ENCODE results near the gene PSMD2.
"Not testable (repeated sequence)": the region's sequence is repeated elsewhere in the genome, so short reads cannot be mapped to it uniquely, and the experiment has no call there.

Gene PSMD2

DNA sequence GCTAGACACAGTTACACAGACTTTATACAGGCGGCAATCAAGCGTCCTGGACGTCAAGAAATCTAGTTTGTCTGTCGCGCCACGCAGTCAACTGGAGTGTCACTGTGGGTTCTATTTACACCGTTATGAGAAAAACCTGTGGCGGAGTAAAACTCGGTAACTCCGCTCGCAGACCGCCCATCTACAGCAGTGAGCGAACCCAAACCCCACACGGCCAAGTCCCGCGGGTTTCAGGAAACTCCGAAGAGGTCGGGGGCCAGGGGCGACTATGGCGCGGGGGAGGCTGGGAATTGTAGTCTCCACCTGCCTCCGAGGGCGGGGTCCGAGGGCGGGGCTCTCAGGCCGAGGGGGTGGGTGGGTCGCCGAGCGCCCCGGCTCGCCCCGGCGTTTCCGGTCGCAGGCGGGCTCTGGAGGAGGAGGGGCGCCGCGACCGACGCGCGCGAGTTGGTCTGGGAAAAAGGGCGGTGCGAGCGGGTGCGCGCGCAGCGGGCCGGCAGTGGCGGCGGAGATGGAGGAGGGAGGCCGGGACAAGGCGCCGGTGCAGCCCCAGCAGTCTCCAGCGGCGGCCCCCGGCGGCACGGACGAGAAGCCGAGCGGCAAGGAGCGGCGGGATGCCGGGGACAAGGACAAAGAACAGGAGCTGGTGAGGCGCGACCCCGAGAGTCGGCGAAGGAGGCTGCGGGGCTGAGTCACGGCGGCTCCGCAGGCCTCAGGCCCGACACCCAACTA is at the start of gene PSMD2:
TSS of gene PSMD2 (plus strand) at position 483 of the 729 bp plus-strand sequence. CDS start at position 509, 26 bp downstream.
- DNase-seq, result peak; percentile 88

DNA sequence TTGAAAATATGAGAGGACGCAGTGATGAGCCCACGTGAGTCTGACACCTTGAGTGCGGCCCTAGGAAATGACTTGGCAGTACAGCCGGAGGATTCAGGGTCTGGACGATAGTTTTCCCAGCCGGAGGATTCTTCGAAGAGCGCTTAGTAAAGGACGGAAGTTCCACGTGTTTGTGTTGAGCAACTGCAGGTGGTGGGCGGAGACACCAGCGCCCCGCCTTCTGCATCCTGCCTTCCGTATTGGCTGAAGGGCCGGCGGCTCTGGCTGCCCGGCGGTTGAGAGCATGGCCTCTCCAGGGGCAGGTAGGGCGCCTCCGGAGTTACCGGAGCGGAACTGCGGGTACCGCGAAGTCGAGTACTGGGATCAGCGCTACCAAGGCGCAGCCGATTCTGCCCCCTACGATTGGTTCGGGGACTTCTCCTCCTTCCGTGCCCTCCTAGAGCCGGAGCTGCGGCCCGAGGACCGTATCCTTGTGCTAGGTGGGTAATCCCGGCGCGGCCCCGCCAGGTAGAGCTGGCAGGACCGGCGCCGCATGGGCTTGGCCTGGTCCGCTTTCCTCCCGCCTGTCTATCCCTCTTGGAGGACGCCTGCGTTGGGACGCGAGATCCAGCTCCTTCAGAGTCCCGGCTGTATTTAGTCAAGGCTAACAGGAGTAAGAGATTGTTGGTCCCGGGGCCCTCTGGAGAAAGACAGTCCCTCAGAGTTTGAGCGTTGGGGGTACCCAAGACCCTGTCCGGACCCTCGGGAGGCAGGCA is 49.5 kb upstream of the PSMD2 start, which contains the start of gene EEF1AKMT4:
TSS of gene EEF1AKMT4 (plus strand) at position 261 of the 755 bp plus-strand sequence. CDS start at position 284, 23 bp downstream.
- DNase-seq, result peak; percentile 95

DNA sequence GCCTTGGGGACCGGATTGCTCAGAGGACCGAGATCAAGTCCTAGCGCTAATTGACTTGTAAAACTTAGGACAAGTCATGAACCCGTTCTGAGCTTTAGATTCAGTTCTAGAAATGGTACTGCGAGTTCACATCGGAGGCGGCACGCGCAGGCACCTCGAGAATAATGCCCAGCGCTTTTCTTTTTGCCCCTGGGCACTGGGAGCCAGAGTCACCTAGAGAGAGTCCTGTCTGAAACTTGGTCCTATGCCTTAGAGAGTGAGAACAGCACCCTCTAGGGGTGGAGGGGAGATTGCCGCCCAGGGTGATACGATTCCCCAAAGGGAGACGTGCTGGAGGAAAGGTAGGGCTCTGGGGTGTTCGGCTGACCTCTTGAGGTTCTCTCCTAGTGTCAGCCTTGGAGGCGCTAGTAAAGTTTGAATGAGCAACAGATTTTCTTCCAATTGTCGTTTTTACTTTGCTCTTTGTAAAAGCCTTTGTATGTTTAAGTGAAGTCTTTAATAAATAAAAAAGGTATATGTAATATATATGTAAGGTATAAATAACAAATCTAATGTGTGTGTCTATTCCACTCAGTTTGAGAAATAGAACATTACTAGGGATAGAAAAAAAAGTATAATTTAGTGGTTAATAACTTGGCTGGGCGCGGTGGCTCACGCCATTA is 48.7 kb upstream of the PSMD2 start:
- peak; percentile 83 for DNase-seq

DNA sequence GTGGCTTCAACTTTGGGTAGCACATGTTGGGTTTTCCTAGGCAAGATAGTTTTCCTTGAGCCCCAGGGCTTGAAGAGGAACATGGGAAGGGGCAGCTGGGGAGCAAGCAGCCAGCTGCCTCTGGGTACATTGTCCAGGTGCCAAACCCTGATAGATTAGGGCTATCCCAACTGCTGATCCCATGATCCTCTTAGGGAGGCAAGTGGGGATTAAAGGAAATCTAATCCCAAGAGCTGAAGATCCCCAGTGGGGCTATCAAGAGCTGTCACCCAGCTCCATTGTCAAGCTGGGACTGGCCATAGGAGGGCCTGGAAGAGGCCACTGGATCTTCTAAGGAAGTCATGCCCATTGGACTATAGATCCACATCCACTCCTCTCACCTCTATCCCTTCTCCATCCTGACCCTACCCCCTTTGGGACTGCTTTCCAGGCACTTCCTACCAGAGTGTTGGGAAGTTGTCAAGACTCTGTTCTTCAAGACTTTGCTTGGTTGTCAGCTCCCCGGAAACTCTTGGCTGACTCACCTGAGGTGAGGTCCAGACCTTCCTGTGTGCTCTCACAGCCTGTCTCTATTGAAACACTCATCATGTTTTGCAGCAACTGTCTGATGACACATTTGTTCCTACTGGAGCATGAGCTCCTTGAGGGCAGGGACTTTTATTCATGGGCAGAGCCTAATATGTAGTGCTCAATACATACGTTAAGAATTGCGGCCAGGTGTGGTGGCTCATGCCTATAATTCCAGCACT is 43.6 kb upstream of the PSMD2 start:
- DNase-seq, result no peak

DNA sequence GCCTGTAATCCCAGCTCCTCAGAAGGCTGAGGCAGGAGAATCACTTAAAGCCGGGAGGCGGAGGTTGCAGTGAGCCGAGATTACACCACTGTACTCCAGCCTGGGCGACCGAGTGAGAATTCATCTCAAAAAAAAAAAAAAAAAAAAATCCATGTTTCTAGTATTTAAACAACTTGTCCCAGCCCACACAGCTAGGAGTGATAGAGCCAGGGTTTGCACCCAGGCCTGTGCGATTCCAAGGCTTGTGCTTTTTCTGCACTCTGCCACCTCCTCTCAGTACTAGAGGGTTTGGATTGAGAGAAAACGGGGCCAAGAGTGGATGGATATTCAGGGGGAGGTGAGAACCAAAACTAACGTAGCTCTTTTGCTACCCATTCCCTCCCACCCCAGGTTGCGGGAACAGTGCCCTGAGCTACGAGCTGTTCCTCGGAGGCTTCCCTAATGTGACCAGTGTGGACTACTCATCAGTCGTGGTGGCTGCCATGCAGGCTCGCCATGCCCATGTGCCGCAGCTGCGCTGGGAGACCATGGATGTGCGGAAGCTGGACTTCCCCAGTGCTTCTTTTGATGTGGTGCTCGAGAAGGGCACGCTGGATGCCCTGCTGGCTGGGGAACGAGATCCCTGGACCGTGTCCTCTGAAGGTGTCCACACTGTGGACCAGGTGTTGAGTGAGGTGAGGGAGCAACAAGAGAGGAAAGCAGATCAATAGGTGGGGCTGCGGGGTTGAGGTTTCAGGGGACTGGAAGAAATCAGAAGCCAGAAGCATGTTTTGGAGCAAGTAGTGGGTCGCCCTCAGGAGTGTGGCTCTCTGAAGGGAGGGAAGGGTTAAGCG is 41.7 kb upstream of the PSMD2 start:
- no peak for DNase-seq

DNA sequence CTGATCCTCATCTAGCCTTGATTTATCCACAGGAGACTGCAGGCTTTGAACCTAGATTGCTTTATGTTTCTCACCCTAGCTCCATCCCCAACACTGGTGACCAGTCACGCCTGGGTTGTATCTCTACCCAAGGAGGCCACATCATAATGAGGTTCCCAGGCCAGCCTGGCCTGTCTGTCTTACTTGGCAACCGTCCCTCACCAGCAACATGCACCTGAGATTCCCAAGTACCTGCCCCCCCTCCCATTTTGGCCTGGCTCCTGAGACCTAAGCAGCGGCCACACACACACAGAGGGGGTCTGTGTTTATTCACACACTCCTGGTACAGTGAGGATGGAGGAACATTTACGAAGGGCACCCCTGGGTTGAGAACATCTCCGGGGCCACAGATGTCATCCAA is 40.1 kb upstream of the PSMD2 start:
- DNase-seq, result no peak

DNA sequence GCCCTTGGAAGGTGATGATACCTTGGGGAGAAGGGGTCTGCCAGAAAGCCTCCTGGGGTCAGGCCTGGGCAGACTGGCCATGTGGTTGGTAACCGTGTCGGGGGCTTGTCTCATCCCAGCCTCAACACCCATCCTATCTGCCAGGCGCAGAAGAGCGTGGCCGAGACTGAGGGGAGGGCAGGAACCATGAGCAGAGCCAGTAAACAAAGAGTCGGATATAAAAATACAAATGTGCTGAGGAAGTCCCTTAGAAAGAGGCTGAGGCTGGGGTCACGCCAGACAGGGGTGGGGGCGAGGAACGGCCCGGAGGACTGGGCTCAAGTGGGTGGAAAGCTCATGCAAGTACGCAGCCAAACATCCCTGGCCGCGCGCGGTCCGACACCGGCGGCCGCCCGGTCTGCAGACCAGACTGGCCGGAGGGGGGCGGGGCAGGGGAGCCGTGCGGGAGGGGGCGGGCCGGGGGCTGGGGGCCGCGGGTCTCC is 39.6 kb upstream of the PSMD2 start:
- DNase-seq, result no peak

DNA sequence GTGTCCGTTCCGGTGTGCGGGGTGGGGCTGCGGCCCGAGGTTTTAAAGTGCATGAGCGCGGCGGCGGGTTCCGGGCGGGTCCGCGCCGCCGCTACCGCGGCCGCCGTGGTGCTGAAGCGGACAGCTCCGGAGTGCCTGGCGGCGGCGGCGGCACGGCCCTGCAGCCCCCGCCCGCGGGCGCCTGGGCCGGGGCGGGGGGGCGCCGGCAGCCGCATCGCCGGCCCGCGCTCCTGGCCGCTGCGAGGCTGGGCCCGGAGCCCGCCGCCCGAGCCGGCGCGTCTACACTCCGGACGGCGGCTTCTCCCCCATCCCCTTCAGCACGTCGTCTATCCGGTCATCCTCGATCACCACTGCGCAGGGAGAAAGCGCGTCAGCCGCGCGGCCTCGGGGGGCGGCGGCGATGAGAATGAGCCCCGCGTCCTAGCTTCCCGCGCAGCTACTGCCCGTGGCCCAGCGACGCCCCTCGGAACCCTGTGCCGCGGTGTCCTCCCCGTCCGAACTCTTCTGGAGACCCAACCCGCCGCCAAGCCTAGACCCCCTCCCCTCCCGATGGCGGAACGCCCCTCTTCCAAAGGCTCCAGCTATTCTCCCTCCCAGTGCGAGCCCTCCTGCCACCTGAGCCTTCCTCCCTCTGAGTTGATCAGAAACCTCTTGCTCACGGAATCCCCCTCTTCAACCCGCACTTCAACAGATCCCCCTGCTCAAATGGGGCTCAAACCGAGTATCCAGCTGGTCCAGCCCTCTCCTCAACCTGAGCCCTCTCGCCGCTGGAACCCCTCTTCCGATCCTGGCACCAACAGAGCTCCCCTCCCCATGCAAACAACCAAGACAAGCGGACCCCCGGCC is 38.9 kb upstream of the PSMD2 start:
- no peak for DNase-seq

DNA sequence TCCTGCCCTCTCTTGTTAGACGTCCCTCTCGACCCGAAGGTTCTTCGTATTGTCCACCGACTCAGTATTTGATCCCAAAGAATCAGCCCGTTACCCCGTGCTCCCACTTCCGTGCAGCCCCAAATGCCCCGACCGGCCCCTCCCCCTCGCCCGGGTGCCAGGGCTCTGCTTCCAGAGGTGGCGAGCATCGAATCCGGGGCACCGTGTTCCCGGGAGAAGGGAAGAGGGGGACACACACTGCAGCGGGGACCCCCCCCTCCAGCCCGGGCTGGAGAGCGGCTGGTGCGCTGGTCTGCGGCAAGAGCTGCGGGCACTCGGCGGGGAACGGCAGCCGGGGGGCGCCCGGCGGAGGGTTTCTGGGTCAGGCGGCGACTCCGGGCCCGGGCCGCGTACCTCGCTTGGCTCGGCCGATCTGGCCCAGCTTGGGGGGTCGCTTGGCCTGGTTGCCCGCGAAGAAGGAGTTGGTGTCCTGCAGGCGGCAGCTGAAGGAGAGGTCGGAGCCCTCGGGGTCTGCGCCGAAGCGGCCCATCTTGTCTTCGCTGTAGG is 38.2 kb upstream of the PSMD2 start:
- DNase-seq, result no peak

DNA sequence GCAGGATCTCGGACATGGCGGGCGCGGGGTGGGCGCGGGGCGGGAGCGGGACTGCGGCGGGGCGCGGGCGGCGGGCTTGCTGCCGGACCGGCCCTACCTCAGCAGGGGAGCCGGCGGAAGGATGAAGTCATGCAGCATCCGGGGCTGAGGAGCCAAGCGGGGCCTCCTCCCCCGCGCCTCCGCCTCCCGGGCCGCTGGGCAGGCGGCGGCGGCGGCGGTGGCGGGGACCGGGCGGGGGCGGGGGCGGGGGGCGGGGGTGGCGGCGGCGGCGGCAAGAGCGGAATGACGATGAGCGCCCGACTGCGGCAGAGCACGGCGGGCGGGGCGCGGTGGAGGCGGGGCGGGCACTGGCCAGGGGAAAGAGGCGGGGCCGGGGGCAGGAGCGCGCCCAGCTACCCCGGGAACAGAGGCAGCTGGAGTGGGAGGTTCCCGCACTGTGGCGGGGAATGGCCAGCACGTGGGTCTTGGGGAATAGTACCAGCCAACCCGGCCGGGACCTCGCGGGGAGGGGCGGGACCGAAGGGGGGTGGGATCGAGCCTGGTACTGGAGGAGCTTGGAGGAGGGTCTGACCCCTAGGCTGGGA is 37.7 kb upstream of the PSMD2 start, which contains the start of gene CAMK2N2:
TSS of gene CAMK2N2 (minus strand) at position 284 of the 584 bp plus-strand sequence. CDS start at position 16, 268 bp downstream.
- DNase-seq, result peak; percentile 84

DNA sequence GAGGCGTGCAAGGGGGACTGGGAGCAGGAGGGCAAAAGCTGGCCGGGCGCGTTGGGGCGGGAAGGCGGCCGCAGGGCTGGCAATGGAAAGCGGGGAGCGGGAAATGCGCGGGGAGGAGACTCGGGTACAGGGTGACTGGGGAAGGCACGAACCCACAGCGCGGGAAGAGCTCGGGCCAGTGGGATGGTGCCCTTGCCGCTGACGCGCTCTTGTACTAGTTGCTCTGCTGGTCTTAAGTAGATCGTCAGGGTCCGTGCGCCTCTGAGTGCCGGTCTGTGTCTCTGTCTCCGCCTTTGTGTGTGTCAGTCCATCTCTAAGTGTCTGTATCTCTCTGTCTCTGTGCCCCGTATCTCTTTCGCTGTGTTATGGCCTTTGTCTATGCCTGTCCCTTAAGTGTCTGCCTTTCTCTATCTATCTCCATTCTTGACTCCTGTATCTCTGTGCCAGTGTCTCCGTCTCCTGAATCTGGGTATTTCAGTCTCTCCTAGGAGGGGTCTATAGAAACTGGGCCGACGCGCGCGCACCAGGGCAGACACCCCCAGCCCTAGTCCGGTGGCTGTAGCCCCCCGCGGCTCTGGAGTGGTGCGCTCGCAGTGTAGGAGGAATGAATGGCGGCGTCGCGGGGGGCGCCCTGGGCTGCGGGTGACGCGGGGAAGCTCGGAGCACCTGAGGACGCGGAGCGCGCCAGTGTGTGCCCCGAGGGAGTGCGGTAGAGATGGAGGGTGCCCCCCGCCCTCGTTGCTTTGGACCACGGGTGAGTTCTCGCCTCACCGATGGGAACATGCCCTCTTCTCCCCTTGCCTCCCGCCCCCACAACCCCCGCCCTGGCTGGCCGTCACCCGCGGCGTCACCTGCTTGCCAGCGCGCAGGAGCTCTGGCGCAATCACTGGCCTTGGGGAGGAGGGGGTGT is 36.9 kb upstream of the PSMD2 start:
- peak; percentile 71 for DNase-seq

DNA sequence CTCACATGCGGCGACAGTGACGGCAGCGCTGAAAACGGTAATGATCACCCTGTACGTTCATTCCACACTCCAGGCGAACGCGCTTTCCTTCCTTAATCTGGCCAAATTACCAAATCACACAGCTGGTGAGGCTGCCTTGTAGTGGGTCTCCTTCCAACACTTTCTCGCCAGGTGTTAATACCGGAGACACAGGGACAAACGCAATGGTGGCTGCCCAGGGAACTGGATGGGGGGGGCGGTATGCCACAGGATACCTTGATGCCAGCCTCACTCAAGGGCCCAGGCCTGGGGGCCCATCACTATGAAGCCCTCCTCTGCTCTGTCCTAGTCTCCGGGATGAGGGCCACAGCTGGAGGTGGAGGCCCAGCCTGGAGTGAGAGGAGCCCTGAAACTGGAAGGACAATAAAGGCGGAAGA is 36.3 kb upstream of the PSMD2 start:
- no peak for DNase-seq

DNA sequence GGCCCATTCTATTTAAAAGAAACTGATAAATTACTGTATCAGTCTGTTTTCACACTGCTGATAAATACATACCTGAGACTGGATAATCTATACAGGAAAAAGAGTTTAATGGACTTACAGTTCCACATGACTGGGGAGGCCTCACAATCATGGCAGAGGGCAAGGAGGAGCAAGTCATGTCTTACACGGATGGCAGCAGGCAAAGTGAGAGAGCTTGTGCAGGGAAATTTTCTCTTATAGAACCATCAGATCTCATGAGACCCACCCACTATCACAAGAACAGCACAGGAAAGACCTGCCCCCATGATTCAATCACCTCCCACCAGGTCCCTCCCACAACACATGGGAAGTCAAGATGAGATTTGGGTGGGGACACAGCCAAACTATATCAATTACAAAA is 31.8 kb upstream of the PSMD2 start:
- DNase-seq, result not testable (repeated sequence)

DNA sequence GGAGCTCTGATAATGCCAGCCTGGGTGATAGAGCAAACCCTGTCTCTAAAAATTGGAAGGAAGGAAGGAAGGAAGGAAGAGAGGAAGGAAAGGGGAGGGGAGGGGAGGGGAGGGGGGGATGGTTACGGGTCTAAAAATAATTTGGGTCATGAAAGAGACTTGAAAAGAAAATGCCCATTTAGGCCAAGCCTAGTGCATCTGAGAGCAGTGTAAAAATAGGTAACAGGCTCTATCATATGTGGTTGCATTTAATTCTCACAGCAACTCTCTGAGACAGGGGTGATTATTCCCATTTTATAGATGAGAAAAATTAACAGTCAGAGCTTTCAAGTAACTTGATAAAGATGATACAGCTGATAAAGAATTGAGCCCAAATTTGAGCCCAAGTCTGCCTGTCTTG is 26.8 kb upstream of the PSMD2 start:
- no peak for DNase-seq

DNA sequence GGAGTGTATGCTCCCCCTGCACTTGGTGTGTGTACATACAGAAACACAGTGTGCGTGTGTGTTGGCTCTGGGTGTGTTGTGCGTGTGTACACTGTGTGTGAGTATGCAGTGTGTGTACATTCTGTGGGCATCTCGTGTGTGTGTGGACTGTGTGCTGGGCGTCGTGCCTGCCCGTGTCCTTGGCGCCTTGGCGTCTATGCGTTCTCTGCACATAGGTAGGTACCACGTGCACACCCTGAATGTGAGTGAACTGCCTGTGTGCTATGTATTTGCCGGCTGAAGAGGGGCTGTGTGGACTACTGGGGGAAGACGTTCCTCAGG is 23.7 kb upstream of the PSMD2 start:
- DNase-seq, result no peak

DNA sequence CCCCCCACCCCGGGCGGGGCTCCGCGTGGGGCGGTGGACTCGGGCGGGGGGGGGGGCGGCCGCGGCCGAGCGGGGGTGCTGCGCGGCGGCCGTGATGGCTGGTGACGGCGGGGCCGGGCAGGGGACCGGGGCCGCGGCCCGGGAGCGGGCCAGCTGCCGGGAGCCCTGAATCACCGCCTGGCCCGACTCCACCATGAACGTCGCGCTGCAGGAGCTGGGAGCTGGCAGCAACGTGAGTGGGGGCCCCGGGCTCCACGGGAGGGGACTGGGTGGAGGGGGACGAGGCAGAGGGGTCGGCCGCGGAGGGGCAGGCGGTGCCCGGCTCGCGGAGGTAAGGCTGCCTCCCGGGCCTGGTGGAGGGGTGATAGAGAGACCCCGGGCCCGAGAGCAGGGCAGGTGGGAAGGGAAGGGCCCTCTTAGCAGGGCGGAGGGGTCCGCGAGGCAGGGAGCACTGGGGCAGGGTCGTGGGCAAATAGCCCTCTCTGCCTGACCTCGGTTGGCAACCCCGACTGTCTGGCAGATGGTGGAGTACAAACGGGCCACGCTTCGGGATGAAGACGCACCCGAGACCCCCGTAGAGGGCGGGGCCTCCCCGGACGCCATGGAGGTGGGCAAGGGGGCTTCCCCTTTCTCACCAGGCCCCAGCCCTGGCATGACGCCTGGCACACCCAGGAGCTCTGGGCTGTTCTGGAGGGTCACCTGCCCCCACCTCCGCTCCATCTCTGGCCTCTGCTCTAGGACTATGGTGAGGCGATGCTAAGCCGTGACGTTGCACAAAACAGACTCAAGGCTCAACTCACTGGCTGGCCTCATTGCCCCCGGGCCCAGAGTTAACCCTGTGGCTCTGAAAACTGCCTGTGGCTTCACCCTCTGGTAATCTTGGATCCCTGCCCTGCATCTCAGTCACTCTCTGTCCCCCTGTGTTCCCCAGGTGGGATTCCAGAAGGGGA is 22.8 kb upstream of the PSMD2 start, which contains the start of gene ECE2:
TSS of gene ECE2 (plus strand) at position 62 of the 950 bp plus-strand sequence. CDS start at position 194, 132 bp downstream.
- DNase-seq, result no peak

DNA sequence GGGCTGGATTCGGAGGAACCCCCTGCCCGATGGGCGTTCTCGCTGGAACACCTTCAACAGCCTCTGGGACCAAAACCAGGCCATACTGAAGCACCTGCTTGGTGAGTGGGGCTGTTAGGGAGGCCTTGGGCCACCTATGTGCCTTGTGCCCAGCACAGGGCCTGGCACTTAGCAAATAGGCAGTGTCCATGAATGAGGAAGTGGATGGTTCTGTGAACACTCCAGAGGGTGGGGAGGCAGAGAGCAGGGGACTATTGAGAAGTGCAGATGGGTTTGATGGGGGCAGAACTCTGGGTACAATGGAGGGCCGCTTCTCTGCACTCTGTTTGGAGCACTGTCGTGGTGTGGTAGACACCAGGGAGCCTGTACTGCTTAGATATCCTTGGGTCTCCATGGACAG is 21.7 kb upstream of the PSMD2 start:
- no peak for DNase-seq

DNA sequence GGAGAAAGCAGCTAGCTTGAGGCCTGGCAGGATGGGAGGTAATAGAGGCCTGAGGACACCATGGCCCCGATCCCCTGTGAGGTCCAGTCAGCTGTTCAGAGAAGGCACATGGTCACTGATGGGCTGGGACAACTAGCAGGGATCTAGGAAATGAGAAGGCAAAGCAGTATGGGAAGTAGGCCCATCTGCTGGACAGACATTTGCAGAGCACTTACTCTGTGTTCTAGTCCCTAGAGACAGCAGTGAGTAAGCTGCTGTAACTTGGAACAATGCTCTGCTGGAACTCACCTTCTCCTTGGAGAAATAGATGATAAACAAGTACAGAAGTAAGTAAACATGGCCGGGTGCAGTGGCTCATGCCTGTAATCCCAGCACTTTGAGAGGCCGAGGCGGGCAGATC is 16.1 kb upstream of the PSMD2 start:
- DNase-seq, result no peak

Measured in DMS79 (cell line).